Peyer's patch (tissue), 4 donors: ENCODE measurements around the gene TP53I11. TPM values are rescaled to one million over a fixed set of nuclear protein-coding genes. Genes with fewer than 3 reads are reported as not detected.
A peak's percentile ranks its signal among the peaks of the same experiment; 100 is the strongest.

Experiments used
- DNase-seq, 3 donors: peaks; one replicate each; pipeline ENCODE4 v3.0.0-alpha.2; 2017 to 2019
- H3K27ac ChIP-seq, 4 donors: fragments of 200-600 bp; sonication (generic); one replicate each; pipeline ENCODE4 v1.5.1; 2016 to 2019
- H3K27me3 ChIP-seq, 2 donors: fragments of 200-600 bp; sonication (generic); one replicate each; pipeline ENCODE4 v1.5.1; 2019
- H3K36me3 ChIP-seq, 3 donors: fragments of 200-600 bp; sonication (generic); one replicate each; pipeline ENCODE4 v1.5.1; 2016 to 2019
- H3K4me1 ChIP-seq, 4 donors: fragments of 200-600 bp; sonication (generic); one replicate each; pipeline ENCODE4 v1.5.1; 2016 to 2019
- H3K4me3 ChIP-seq, 4 donors: fragments of 200-600 bp; sonication (generic); 1 replicate in 3 of 4; 2 replicates in 1 of 4; pipeline ENCODE4 v1.5.1; 2016 to 2019; ENCODE audit warnings: mild to moderate bottlenecking in 1 of 4
- H3K9me3 ChIP-seq, 4 donors: fragments of 200-600 bp; sonication (generic); one replicate each; pipeline ENCODE4 v1.5.1; 2016 to 2019; ENCODE audit warnings: mild to moderate bottlenecking in 1 of 4
- POLR2A ChIP-seq, 2 donors: fragments of 450-650 bp; IDR thresholded peaks; one replicate each; pipeline ENCODE4 v1.5.1; 2017; ENCODE audit warnings: antibody characterized with exemption in 2 of 2, mild to moderate bottlenecking in 2 of 2, moderate library complexity in 2 of 2
- total RNA-seq, 4 donors: library from RNA; depleted of rRNA; stranded (reverse); fragments of >200 nt; gene quantifications; one replicate each; pipeline ENCODE4 v1.1.0, GENCODE V29; 2016
- TF ChIP-seq, protein P1 (sequence below), 6 experiments: fragments of 450-650 bp in 4 of 6; fragments of 200-600 bp in 2 of 6; sonication (generic) in 1 of 6; IDR thresholded peaks; one replicate each; pipeline ENCODE4 v1.5.1; 2017 to 2019; ENCODE audit warnings: antibody characterized with exemption in 6 of 6, mild to moderate bottlenecking in 3 of 6, moderate library complexity in 1 of 6

Gene TP53I11
- total RNA-seq, 4 donors from 2014 or later: 48.0 to 152 (median 69.9) TPM

DNA sequence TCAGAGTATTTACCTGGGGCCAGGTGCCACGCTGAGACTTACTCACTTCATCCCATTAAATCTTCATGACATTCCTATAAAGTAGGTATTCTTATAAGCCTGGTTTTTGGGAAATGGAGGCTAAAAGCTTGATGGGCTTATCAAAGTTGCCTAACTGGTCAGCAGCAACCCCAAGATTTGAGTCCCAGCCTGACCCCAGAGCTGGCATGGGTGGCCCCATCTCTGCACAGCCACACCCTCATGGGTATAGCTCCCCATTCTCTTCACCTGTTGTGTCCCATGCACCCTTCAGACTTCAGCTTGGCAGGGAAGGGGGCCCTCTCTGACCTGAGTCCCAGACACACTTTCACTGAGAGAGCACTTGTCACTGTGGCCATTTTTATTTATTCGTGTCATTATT, 37.4 kb upstream of the TP53I11 start:
- TF ChIP-seq, protein P1, sequence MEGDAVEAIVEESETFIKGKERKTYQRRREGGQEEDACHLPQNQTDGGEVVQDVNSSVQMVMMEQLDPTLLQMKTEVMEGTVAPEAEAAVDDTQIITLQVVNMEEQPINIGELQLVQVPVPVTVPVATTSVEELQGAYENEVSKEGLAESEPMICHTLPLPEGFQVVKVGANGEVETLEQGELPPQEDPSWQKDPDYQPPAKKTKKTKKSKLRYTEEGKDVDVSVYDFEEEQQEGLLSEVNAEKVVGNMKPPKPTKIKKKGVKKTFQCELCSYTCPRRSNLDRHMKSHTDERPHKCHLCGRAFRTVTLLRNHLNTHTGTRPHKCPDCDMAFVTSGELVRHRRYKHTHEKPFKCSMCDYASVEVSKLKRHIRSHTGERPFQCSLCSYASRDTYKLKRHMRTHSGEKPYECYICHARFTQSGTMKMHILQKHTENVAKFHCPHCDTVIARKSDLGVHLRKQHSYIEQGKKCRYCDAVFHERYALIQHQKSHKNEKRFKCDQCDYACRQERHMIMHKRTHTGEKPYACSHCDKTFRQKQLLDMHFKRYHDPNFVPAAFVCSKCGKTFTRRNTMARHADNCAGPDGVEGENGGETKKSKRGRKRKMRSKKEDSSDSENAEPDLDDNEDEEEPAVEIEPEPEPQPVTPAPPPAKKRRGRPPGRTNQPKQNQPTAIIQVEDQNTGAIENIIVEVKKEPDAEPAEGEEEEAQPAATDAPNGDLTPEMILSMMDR (IDR thresholded peaks at IDR 0.05): no peak
- TF ChIP-seq POLR2A (IDR thresholded peaks at IDR 0.05): no peak
- Histone ChIP-seq H3K27ac (no peak overlapping the region), H3K36me3 (no peaks in the 10 kb centered on the region), H3K4me3 (no peak overlapping the region), H3K4me1 (no peaks in the 10 kb centered on the region), H3K9me3 (no peaks in the 10 kb centered on the region), H3K27me3 (no peaks in the 10 kb centered on the region)
- peak in 1 of 3 donors; percentile 2 for DNase-seq

DNA sequence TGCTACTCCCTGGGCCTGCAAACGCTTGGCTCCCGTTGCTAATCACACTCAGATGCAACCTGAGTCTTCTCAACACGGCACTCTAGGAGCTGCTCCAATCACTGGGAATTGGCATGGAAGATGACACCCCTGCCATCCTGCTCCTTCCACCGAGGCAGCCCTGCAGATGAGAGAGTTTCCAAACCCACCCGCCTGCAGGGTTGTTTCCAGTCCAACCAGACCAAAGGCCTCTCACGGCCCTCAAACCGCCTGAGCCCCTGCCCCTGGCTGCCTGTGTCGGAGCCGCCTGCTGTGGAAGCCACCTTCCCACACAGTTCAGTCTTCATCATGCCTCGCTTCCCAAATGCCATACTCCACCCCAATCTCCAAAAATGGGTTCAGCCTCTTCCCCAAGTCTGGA, 36.8 kb upstream of the TP53I11 start:
- Histone ChIP-seq H3K4me3 (no peak overlapping the region), H3K27me3 (no peaks in the 10 kb centered on the region), H3K4me1 (no peaks in the 10 kb centered on the region), H3K36me3 (no peaks in the 10 kb centered on the region), H3K27ac (no peak overlapping the region), H3K9me3 (no peaks in the 10 kb centered on the region)
- DNase-seq: peak in 1 of 3 donors; percentile 33
- TF ChIP-seq, protein P1 (IDR thresholded peaks at IDR 0.05): no peak
- no peak for TF ChIP-seq POLR2A (IDR thresholded peaks at IDR 0.05)

DNA sequence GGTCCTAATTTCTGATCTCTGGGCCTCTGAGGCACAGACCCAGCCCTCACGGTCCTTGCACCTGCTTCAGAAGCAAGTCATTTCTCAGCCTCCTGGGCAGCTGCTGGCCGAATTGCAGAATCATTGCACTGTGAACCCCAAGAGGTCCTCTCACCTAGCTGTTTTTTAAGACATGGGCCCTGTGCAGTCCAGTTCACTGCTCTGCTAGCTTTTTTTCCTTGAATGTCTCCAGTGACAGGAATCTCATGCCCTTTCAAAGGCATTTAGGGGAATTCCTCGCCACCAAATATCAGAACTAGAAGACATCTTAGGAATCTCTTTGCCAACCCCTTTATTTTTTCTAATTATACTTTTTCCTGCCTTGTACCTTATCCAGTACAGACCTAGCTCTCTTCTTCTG, 35.6 kb upstream of the TP53I11 start:
- DNase-seq: peak in 2 of 3 donors; percentile 30 to 32
- Histone ChIP-seq H3K27ac (no peak overlapping the region), H3K27me3 (no peaks in the 10 kb centered on the region), H3K4me1 (peaks cover 0 to under 1% (median 0%) of the 10 kb centered on the region in 4 donors), H3K4me3 (no peak overlapping the region), H3K36me3 (no peaks in the 10 kb centered on the region), H3K9me3 (no peaks in the 10 kb centered on the region)
- TF ChIP-seq POLR2A (IDR thresholded peaks at IDR 0.05): no peak
- TF ChIP-seq, protein P1 (IDR thresholded peaks at IDR 0.05): no peak

DNA sequence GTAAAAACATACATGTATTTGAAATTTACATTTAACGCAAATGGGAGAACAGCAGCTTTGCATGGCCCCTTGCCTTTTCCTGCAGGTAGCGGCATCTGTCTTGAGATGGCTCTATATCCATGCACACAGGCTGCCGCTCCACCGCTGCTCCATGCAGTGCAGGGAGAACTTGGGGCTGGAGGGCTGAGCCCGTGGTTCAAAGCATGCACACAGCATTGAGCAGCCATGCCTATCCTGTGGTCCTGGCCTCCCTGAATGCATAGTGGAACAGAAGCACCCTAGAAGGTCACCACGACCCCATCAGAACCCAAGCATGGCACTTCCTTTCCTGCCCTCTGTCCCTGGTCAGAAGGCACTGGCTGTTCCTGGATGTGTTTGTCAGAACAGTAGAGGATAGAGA, 35.0 kb upstream of the TP53I11 start:
- H3K36me3 ChIP-seq: no peaks in the 10 kb centered on the region
- no peaks in the 10 kb centered on the region for H3K9me3 ChIP-seq
- no peaks in the 10 kb centered on the region for H3K27me3 ChIP-seq
- H3K4me3 ChIP-seq: no peak overlapping the region
- TF ChIP-seq, protein P1 (IDR thresholded peaks at IDR 0.05): no peak
- TF ChIP-seq POLR2A (IDR thresholded peaks at IDR 0.05): no peak
- DNase-seq: peak in 2 of 3 donors; percentile 15 to 18
- H3K27ac ChIP-seq: no peak overlapping the region
- H3K4me1 ChIP-seq: peaks cover 0 to 7% (median 0%) of the 10 kb centered on the region in 4 donors

DNA sequence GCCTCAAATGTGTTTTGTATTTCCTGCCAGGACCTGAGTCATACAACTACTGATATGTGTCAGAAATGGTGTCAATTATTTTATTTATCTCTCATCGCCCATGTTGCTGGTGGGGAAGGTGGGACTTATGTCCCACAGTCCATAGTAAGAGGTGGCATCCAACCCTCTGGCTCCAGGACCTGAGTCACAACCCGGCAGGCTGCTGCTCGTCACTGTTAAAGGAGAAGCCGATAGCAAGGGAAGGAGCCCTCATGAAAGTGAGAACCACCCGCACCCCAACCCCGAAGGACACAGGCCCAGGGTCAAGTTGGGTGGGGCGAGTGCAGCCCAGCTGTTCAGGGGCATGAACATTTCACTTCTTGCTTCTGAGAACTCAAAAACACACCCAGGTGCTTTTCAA, 33.1 kb upstream of the TP53I11 start:
- no peak overlapping the region for H3K27ac ChIP-seq

More for the DNA sequence above, 33.1 kb upstream of the TP53I11 start:
- Histone ChIP-seq H3K27me3 (no peaks in the 10 kb centered on the region), H3K4me3 (no peak overlapping the region), H3K36me3 (no peaks in the 10 kb centered on the region), H3K4me1 (peaks cover 0 to 25% (median 1%) of the 10 kb centered on the region in 4 donors), H3K9me3 (no peaks in the 10 kb centered on the region)
- no peak for TF ChIP-seq POLR2A (IDR thresholded peaks at IDR 0.05)
- TF ChIP-seq, protein P1 (IDR thresholded peaks at IDR 0.05): no peak
- DNase-seq: peak in 2 of 3 donors; percentile 5 to 24
